Measurements from ENCODE around the gene PEX11G. TPM values are rescaled to one million over a fixed set of nuclear protein-coding genes. Genes with fewer than 3 reads are reported as not detected.

PEX11G gene
- total and polyA plus RNA-seq, 7 donors = 2.3 to 12.3 (median 5.1) TPM; not detected in 1

DNA sequence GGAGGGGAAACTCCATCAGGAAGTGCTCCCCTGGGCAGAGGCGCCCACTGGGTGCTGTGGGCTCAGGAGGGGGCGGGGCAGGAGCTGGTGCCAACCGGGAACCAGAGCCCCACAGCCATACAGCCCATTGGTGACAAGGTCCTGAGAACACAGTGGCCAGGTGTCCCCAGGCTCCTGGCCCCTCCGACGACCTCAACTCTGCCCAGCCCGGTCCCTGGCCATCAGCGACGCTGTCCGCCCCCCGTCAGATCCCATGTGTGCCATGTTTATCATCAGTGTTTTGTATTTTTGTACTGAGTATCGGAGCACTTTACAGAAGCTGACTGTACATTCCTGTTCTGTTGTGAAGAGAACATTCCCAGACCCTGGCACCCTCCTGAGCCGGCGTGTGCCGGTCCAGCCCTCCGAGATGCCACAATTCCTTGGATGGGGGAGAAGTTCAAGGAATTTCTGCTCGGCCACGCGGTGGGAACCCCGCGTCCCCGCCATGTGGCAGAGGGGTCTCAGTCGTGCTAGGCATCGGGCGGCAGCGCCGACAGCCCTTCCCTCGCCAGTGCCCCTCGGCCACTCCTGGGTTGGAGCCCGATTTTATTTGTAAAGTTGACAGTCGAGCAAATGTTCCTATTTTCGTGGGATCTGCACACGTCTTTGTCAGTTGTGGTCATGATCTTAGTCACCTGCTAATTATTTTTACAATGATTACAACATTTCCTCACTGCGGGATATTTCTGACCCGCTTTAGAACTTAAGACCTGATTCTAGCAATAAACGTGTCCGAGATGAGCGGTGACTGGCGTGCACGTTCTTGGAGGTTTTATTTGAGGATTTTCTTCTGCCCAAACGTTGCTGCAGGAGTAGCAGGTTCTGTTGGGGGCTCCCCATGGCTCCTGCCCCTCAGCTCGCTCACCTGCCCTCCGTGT, 16.9 kb downstream of the PEX11G start:
- no peak for TF ChIP-seq POLR2A (IDR thresholded peaks at IDR 0.05)
- TF ChIP-seq POLR2AphosphoS5 (IDR thresholded peaks at IDR 0.05) = no peak
- TF ChIP-seq EP300 (IDR thresholded peaks at IDR 0.05) = no peak
- TF ChIP-seq, protein P1, sequence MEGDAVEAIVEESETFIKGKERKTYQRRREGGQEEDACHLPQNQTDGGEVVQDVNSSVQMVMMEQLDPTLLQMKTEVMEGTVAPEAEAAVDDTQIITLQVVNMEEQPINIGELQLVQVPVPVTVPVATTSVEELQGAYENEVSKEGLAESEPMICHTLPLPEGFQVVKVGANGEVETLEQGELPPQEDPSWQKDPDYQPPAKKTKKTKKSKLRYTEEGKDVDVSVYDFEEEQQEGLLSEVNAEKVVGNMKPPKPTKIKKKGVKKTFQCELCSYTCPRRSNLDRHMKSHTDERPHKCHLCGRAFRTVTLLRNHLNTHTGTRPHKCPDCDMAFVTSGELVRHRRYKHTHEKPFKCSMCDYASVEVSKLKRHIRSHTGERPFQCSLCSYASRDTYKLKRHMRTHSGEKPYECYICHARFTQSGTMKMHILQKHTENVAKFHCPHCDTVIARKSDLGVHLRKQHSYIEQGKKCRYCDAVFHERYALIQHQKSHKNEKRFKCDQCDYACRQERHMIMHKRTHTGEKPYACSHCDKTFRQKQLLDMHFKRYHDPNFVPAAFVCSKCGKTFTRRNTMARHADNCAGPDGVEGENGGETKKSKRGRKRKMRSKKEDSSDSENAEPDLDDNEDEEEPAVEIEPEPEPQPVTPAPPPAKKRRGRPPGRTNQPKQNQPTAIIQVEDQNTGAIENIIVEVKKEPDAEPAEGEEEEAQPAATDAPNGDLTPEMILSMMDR (IDR thresholded peaks at IDR 0.05) = no peak
- 89 to 91% methylated on average over 42 of the region's 42 CpGs for WGBS, 2 donors
- peaks cover 45 to 64% (median 56%) of the 10 kb centered on the region in 4 donors for H3K36me3 ChIP-seq
- H3K27me3 ChIP-seq = no peaks in the 10 kb centered on the region
- H3K4me3 ChIP-seq = no peak overlapping the region
- intact Hi-C loops (cut with DNase I) = no loop called here
- no peaks in the 10 kb centered on the region for H3K9me3 ChIP-seq
- H3K4me1 ChIP-seq = no peaks in the 10 kb centered on the region
- H3K27ac ChIP-seq = no peak overlapping the region
- DNase-seq = no peak

DNA sequence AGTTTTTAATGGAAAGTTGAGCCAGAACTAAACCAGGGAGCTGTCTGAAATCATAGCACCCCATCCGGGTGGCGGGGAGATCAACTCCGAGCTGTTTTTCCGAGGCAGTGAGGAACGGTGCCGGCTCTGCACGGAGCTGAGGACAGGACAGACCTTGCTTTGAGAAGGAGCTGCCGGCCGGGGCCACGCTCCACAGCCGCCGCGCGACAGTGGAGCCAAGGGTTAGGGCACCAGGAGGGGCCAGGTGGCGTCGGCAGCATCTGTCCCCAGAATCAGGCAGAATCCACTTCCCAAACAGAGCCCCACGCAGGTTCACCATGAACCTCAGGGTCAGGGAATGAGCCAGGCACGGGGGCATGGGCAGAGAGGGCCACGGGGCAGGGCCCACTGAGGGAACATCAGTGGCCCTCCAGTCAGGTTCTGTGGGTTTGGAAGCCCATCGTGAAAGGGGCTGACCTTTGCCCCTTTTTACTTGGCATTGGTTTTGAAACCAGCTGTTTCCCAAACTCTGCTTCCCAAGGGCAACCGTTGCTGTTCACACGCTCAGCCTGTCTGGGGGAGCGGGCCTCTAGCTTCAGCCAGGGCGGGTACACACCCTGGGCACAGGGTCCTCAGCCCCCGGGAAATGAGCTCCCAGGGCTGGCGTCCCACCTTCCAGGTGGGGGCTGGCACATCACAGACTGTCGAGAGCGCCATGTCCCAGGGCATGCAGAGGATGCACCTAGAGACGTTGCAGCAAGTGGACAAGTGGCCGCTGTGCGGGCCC, 18.1 kb downstream of the PEX11G start:
- intact Hi-C loops (cut with DNase I) = no loop called here
- no peak for TF ChIP-seq EP300 (IDR thresholded peaks at IDR 0.05)
- TF ChIP-seq POLR2A (IDR thresholded peaks at IDR 0.05) = no peak
- TF ChIP-seq, protein P1 (IDR thresholded peaks at IDR 0.05) = no peak
- no peak for TF ChIP-seq POLR2AphosphoS5 (IDR thresholded peaks at IDR 0.05)
- H3K9me3 ChIP-seq = no peaks in the 10 kb centered on the region
- H3K27ac ChIP-seq = no peak overlapping the region
- H3K27me3 ChIP-seq = no peaks in the 10 kb centered on the region
- no peak overlapping the region for H3K4me3 ChIP-seq
- H3K4me1 ChIP-seq = no peaks in the 10 kb centered on the region
- no peak for DNase-seq
- WGBS, 2 donors = 91 to 94% methylated on average over 31 of the region's 31 CpGs
- peaks cover 47 to 76% (median 64%) of the 10 kb centered on the region in 4 donors for H3K36me3 ChIP-seq

- WGBS, 2 donors = 92 to 94% methylated on average over 31 of the region's 31 CpGs
- H3K4me1 ChIP-seq = no peaks in the 10 kb centered on the region
- H3K9me3 ChIP-seq = no peaks in the 10 kb centered on the region
- intact Hi-C loops (cut with DNase I) = no loop called here
- TF ChIP-seq POLR2A (IDR thresholded peaks at IDR 0.05) = no peak
- H3K4me3 ChIP-seq = no peak overlapping the region
- peaks cover 51 to 86% (median 73%) of the 10 kb centered on the region in 4 donors for H3K36me3 ChIP-seq
- H3K27me3 ChIP-seq = no peaks in the 10 kb centered on the region
- H3K27ac ChIP-seq = no peak overlapping the region
- DNase-seq = no peak
Measured at GRCh38 chr19:7469669-7470285, 19.1 kb downstream of the PEX11G start.

DNA sequence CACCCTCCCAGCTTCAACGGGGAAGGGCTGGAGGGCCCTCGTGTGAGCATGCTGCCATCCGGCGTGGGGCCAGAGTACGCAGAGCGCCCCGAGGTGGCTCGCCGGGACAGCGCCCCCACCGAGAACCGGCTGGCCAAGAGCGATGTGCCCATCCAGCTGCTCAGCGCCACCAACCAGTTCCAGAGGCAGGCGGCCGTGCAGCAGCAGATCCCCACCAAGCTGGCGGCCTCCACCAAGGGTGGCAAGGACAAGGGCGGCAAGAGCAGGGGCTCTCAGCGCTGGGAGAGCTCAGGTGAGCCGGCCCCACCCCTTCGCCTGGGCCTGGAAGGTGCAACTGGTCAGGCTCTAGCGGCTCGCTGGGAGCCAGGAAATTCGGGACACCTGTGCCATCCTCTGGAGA, 20.0 kb downstream of the PEX11G start:
- WGBS, 2 donors = 91 to 94% methylated on average over 24 of the region's 24 CpGs
- intact Hi-C loops (cut with DNase I) = no loop called here
- Histone ChIP-seq H3K4me1 (no peaks in the 10 kb centered on the region), H3K27ac (no peak overlapping the region), H3K9me3 (no peaks in the 10 kb centered on the region), H3K36me3 (peaks cover 60 to 95% (median 83%) of the 10 kb centered on the region in 4 donors), H3K27me3 (no peaks in the 10 kb centered on the region), H3K4me3 (no peak overlapping the region)
- DNase-seq = no peak
- no peak for TF ChIP-seq EP300 (IDR thresholded peaks at IDR 0.05)
- TF ChIP-seq, protein P1 (IDR thresholded peaks at IDR 0.05) = no peak
- no peak for TF ChIP-seq POLR2A (IDR thresholded peaks at IDR 0.05)
- no peak for TF ChIP-seq POLR2AphosphoS5 (IDR thresholded peaks at IDR 0.05)
